HT1080 (cell line): ENCODE measurements around the gene MRGPRE. TPM values are rescaled to one million over a fixed set of nuclear protein-coding genes. Genes with fewer than 3 reads are reported as not detected.

ENCODE experiments used
- DNase-seq: peaks from one replicate; pipeline ENCODE4 v3.0.0-alpha.2; 2015; ENCODE audit warnings: low read depth
- total RNA-seq: library from RNA; depleted of rRNA; stranded (reverse); fragments of >200 nt; shearing (Covaris generic); gene quantifications from 2 replicates; pipeline ENCODE4 v1.2.3, GENCODE V29; 2014

MRGPRE gene
- total RNA-seq, 1 experiment from 2014 or later = not detected

DNA sequence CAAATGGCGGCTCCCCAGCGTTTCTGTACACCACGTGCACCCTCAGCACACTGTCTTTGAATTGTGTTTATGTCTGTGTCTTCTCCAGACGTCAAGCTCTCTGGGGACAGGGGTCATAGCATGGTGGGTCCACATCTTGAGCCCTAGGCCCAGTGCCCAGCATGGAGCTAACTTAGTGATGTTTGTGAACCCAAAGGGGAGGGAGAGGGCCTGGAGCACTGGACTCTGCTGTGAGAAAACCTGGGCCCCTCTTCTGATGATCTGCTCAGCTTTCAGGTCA is 17.9 kb downstream of the MRGPRE start:
- no peak for DNase-seq

- DNase-seq = no peak
These were observed 18.4 kb downstream of the MRGPRE start for GRCh38 chr11:3213659-3214419.

GRCh38 chr11:3208272-3208671 is 23.9 kb downstream of the MRGPRE start:
- DNase-seq = no peak

GRCh38 chr11:3207526-3208189 is 24.6 kb downstream of the MRGPRE start:
- DNase-seq = no peak

DNA sequence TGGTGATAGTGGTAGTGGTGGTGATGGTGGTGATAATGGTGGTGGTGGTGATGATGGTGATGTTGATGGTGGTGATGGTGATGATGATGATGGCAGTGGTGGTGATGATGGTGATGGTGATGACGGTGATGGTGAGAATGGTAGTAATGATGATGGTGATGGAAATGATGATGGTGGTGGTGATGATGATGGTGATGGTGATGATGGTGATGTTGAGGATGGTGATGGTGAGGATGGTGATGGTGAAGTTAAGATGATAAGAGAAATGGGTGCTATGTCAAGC is 25.4 kb downstream of the MRGPRE start:
- no peak for DNase-seq

DNA sequence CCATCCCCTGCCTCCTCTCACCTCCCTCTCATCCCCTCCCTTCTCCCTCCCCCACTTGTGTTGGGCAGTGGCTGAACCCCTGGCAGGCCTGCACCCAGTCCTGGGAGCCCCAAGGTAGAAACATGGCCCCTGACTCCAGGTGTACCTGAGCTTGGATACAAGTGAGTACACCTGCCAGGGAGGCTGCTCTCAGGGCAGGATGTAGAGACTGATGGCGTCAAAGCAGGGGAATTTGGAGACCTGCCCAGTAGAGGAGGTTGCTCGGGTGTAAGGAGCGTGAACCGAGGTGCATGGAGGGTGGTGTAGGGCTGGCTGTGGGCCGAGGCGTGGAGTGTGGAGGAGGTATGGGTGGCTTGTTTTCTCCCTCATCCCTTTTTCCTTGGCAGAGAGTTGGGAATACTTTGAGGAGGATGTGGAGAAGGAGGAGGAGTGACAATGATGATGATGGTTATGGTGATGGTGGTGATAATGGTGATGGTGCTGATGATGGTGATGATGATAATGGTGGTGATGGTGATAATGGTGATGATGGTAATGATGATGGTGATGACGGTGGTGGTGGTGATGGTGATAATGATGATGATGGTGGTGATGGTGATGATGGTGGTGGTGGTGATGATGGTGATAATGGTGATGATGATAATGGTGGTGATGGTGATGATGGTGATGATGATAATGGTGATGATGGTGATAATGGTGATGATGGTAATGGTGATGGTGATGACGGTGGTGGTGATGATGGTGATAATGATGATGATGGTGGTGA is 25.9 kb downstream of the MRGPRE start:
- DNase-seq = no peak

- no peak for DNase-seq
These were observed 26.7 kb downstream of the MRGPRE start for GRCh38 chr11:3205261-3206155.

DNA sequence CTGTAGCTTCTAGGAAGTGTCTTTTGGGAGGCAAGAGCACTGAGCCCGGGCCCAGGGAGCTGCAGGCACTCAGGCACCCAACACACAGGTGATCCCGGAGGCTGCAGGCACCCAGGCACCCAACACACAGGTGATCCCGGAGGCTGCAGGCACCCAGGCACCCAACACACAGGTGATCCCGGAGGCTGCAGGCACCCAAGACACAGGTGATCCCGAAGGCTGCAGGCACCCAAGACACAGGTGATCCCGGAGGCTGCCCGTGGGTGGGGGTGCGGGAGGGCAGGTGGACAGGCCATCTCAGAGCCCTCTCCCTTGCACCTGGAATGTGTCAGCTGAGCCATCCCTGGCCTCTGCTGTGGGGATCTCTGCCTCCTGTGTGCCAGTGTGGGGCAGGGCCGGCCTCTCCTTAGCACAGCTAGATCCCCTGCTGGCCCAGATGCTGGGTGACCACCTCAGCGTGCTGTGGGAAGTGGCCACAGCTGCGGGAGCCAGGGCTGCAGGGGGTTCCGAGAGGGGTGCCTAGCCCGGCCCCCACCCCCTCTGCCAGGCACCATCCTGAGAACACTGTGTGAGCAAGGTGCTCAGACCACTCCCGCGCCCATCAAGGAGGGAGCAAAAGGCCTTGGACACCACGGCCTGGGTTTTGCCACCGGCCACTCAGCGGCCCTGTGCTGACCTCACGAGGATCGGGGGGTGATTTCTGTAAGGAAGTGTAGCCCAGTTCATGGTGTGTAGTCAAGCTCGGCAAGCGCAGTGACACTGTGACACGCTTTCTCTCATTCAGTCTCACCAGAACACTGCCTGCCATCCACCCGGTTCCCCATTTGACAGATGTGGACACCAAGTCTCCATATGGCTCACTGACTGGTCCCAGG is 27.8 kb downstream of the MRGPRE start:
- DNase-seq = no peak

DNA sequence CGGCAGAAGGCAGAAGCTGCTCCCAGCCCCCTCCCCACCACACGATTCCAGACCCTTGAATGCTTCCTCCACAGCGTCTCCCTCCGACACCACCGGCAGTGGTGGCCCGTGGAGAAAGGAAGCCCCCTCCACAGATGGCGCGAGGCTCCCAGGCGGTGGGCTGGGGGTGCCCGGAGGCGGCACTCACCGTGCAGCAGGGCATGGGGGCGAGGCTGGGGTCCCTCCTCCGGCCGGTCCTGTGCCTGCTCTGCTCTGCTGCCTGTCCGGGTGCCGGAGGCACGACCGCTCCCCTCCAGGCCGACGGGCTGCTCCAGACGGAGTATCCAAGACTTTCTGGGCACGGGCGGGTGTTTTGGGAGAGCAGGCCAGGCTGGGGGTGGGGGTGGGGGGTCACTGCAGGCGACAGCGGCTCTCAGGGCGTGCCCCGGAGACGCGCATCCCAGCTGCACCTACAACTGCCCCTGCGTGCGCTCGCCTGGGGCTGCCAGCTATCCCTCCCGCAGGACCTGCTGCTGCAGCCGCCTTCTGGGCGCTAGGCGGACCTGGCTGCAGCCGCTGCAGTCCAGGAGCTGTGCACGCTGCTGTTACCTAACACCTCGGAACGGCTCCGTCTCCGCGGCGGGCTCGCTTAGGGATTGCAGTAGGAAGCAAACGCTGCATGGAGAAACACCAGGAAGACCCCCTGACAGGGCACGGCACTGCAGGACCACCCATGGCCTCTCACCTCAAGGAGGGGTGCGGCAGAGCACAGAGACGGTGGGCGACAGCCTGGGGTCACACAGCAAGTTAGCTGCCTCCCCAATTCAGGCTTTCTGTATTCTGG is 28.8 kb downstream of the MRGPRE start:
- DNase-seq = no peak

- no peak for DNase-seq
These were observed 29.5 kb downstream of the MRGPRE start for GRCh38 chr11:3202759-3203158.

- DNase-seq = no peak
These were observed 29.9 kb downstream of the MRGPRE start for GRCh38 chr11:3202305-3202704.

DNA sequence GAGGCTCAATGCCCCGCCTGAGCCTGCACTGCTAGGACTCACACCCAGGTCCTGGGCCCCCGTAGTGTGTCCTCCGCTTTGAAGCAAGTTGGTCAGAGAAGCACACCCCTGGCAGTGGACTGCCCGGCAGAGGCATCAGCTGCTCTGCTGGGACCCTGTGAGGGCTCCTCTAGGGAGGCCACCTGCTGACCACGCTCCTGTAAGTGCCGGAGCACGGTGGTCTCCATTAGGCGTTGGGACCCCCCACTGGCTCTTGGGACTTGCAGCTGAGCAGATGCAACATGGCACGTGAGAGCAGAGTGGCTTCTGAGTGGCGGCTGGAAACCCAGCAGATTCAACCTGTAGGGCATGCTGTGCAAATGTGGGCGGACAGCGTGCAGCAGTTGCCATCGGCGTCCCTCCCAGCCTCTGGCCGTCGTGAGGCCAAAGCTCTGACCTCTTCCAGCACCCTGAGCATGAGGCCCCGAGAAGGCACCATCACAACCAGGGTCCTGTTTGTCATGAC is 30.5 kb downstream of the MRGPRE start:
- DNase-seq = no peak

DNA sequence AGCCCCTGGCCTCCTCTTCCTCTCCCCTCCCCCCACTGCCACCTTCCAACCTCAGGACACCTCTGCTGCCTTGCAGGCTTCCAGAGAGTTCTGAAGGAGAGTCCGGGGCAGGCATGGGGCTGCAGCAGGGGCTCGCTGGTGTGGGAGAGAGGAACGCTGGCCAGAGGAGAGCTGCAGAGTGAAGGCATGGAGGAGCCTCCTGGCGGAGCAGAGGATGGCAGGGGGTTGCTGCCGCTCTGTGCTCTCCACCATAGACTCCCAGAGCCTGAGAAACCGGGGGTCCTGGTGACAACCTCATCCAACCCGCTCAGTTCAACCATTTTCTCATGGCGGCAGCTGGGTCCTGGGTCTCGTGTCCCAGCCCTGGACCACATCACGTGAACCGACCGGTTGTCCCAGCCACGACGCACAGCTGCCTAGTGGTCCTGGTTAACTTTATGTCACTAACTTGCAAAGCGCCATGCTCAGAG is 31.1 kb downstream of the MRGPRE start:
- DNase-seq = no peak

- DNase-seq = no peak
These were observed 31.7 kb downstream of the MRGPRE start for GRCh38 chr11:3200388-3201111.

- DNase-seq = no peak
These were observed 32.5 kb downstream of the MRGPRE start for GRCh38 chr11:3199537-3200295.

DNA sequence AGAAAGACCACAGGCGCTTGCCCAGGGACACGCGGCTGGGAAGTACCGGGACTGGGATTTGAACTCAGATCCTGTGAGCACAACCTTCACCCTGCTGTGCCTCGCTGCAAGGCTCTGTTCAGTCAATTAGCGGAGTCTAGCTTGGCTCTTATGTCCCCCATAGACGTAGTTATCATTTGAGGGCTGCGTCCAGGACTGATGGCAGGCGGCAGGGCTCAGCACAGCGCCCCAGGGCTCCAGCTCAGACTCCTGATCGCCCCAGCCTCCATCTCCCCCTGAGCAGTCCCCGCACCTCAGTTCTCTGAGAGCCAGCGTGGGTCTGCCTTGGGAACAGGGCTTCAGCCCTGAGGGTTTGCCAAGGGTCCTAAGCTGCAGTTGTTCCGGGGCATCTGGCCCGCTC is 33.4 kb downstream of the MRGPRE start:
- no peak for DNase-seq

GRCh38 chr11:3197878-3198528 is 34.2 kb downstream of the MRGPRE start:
- no peak for DNase-seq
